ENCODE data around the gene TUBB2B. TPM values are rescaled to one million over a fixed set of nuclear protein-coding genes. Genes with fewer than 3 reads are reported as not detected.
"Not testable (repeated sequence)": the region's sequence is repeated elsewhere in the genome, so short reads cannot be mapped to it uniquely, and the experiment has no call there.

The TUBB2B gene
- polyA plus RNA-seq, 3 donors = 113 to 157 (median 126) TPM

GRCh38 chr6:3260772-3261517, 33.5 kb upstream of the TUBB2B start:
- DNase-seq = no peak

- DNase-seq = no peak
Measured at GRCh38 chr6:3260296-3260695, 32.8 kb upstream of the TUBB2B start.

- no peak for DNase-seq
Measured at GRCh38 chr6:3259491-3259958, 32.1 kb upstream of the TUBB2B start.

GRCh38 chr6:3258720-3259490, 31.5 kb upstream of the TUBB2B start, which contains the start of gene PSMG4:
Gene PSMG4, plus strand, starts transcription at chr6:3258947. Its CDS starts 76 bp downstream, at chr6:3259023.
- DNase-seq = peak; percentile 90

- no peak for DNase-seq
Measured at GRCh38 chr6:3258201-3258600, 30.7 kb upstream of the TUBB2B start.

GRCh38 chr6:3253597-3253961, 26.1 kb upstream of the TUBB2B start:
- DNase-seq = no peak

GRCh38 chr6:3252861-3253596, 25.6 kb upstream of the TUBB2B start:
- no peak for DNase-seq

- DNase-seq = no peak
Measured at GRCh38 chr6:3252369-3252768, 24.9 kb upstream of the TUBB2B start.

- peak; percentile 80 for DNase-seq
Measured at GRCh38 chr6:3251462-3252314, 24.2 kb upstream of the TUBB2B start.

GRCh38 chr6:3250231-3250675, 22.8 kb upstream of the TUBB2B start:
- no peak for DNase-seq

GRCh38 chr6:3249821-3250220, 22.4 kb upstream of the TUBB2B start:
- no peak for DNase-seq

- peak; percentile 66 for DNase-seq
Measured at GRCh38 chr6:3247255-3248146, 20.0 kb upstream of the TUBB2B start.

GRCh38 chr6:3245216-3245615, 17.8 kb upstream of the TUBB2B start:
- no peak for DNase-seq

- DNase-seq = not testable (repeated sequence)
Measured at GRCh38 chr6:3244832-3245161, 17.3 kb upstream of the TUBB2B start.

- DNase-seq = no peak
Measured at GRCh38 chr6:3244003-3244831, 16.8 kb upstream of the TUBB2B start.

GRCh38 chr6:3242768-3243167, 15.3 kb upstream of the TUBB2B start:
- DNase-seq = no peak

- not testable (repeated sequence) for DNase-seq
Measured at GRCh38 chr6:3241745-3242144, 14.3 kb upstream of the TUBB2B start.

- DNase-seq = no peak
Measured at GRCh38 chr6:3240595-3240994, 13.1 kb upstream of the TUBB2B start.

GRCh38 chr6:3239110-3239830, 11.8 kb upstream of the TUBB2B start:
- no peak for DNase-seq
